IMR-90 (cell line): Measurements from ENCODE around the gene URB1. TPM values are rescaled to one million over a fixed set of nuclear protein-coding genes. Genes with fewer than 3 reads are reported as not detected.

Source experiments
- ATAC-seq: fragments of 200-7000 bp; cut with Tn5 transposase; 2 replicates; pipeline ENCODE4 v1.9.1; 2020; ENCODE audit warnings: low read depth, mild to moderate bottlenecking, moderate library complexity
- BruUV-seq: library from RNA; stranded (reverse); fragments of 400-500 nt; replicated peaks from 2 replicates; lab custom pipeline; 2021; lab: Mats Ljungman, UMichigan
- CTCF ChIA-PET: fragments of 300-600 bp; formaldehyde crosslinking; extraction: SDS; loops from one replicate; lab custom pipeline; 2021; ENCODE audit warnings: antibody characterized with exemption; lab: Yijun Ruan, JAX
- POLR2A ChIA-PET: fragments of 300-600 bp; sonication (Branson Sonifier 250); formaldehyde crosslinking; loops from one replicate; lab custom pipeline; 2022; ENCODE audit warnings: antibody characterized with exemption; ENCODE audit not compliant: unreplicated experiment; lab: Charles Lee
- DNase-seq: peaks from one replicate; pipeline ENCODE4 v3.0.0; 2013
- H2AFZ ChIP-seq: replicated peaks from 2 replicates; pipeline ENCODE3; 2013; ENCODE audit warnings: low read length, mild to moderate bottlenecking; ENCODE audit not compliant: poor library complexity
- H2AK5ac ChIP-seq: 2 replicates; pipeline ENCODE4 v1.6.1; 2013; ENCODE audit warnings: low read depth, low read length, inconsistent platforms
- H2AK9ac ChIP-seq: replicated peaks from 2 replicates; pipeline ENCODE3; 2013; ENCODE audit warnings: mild to moderate bottlenecking, low read depth, low read length, moderate library complexity; ENCODE audit not compliant: poor library complexity
- H2BK120ac ChIP-seq: 2 replicates; pipeline ENCODE4 v1.6.1; 2013; ENCODE audit warnings: low read depth, low read length, inconsistent platforms
- H2BK15ac ChIP-seq: 3 replicates; pipeline ENCODE4 v1.6.1; 2013; ENCODE audit warnings: low read depth, low read length, inconsistent platforms
- H2BK20ac ChIP-seq: 2 replicates; pipeline ENCODE4 v1.6.1; 2013; ENCODE audit warnings: low read depth, mild to moderate bottlenecking, inconsistent platforms, low read length, moderate library complexity
- H2BK5ac ChIP-seq: 2 replicates; pipeline ENCODE4 v1.6.1; 2013; ENCODE audit warnings: mild to moderate bottlenecking, low read depth, low read length, inconsistent platforms; ENCODE audit not compliant: poor library complexity, severe bottlenecking
- H3K14ac ChIP-seq: replicated peaks from 2 replicates; pipeline ENCODE4 v1.6.1; 2013; ENCODE audit warnings: low read depth, low read length, inconsistent platforms
- H3K18ac ChIP-seq: 2 replicates; pipeline ENCODE4 v1.6.1; 2013; ENCODE audit warnings: low read depth, low read length, control low read depth
- H3K23ac ChIP-seq: 2 replicates; pipeline ENCODE4 v1.6.1; 2013; ENCODE audit warnings: low read depth, low read length, inconsistent platforms
- H3K27ac ChIP-seq: 2 replicates; pipeline ENCODE4 v1.5.1; 2013; ENCODE audit warnings: mild to moderate bottlenecking, control low read depth, low read length; ENCODE audit not compliant: insufficient read depth
- H3K27me3 ChIP-seq: 2 replicates; pipeline ENCODE4 v1.6.1; 2013; ENCODE audit warnings: low read length; ENCODE audit not compliant: control insufficient read depth, insufficient read depth
- H3K36me3 ChIP-seq: 2 replicates; pipeline ENCODE4 v1.6.1; 2013; ENCODE audit warnings: low read length, mixed read lengths; ENCODE audit not compliant: control insufficient read depth, insufficient read depth
- H3K4ac ChIP-seq: 2 replicates; pipeline ENCODE4 v1.6.1; 2013; ENCODE audit warnings: low read depth, low read length, inconsistent platforms
- H3K4me1 ChIP-seq: 2 replicates; pipeline ENCODE4 v1.6.1; 2013; ENCODE audit warnings: low read length, mixed read lengths; ENCODE audit not compliant: control insufficient read depth, insufficient read depth
- H3K4me2 ChIP-seq: 2 replicates; pipeline ENCODE4 v1.6.1; 2013; ENCODE audit warnings: low read depth, mild to moderate bottlenecking, control low read depth, low read length, moderate library complexity
- H3K4me3 ChIP-seq: 2 replicates; pipeline ENCODE4 v1.5.1; 2013; ENCODE audit warnings: low read depth, mild to moderate bottlenecking, control low read depth, low read length, moderate library complexity; ENCODE audit not compliant: insufficient read depth
- H3K56ac ChIP-seq: 2 replicates; pipeline ENCODE4 v1.6.1; 2013; ENCODE audit warnings: low read length, inconsistent platforms; ENCODE audit not compliant: insufficient read depth; ENCODE audit errors: extremely low read depth
- H3K79me1 ChIP-seq, 2 experiments: 2 replicates each; pipeline ENCODE4 v1.6.1; 2013; ENCODE audit warnings: low read length in 2 of 2, inconsistent platforms in 1 of 2, low read depth in 1 of 2
- H3K9ac ChIP-seq: 2 replicates; pipeline ENCODE4 v1.6.1; 2013; ENCODE audit warnings: low read depth, low read length, control low read depth
- H3K9me1 ChIP-seq: 2 replicates; pipeline ENCODE4 v1.6.1; 2013; ENCODE audit warnings: low read length, inconsistent platforms; ENCODE audit not compliant: insufficient read depth
- H3K9me3 ChIP-seq: 2 replicates; pipeline ENCODE4 v1.6.1; 2013; ENCODE audit warnings: low read length; ENCODE audit not compliant: control insufficient read depth, insufficient read depth
- H4K20me1 ChIP-seq: 2 replicates; pipeline ENCODE4 v1.6.1; 2013; ENCODE audit warnings: low read length, inconsistent platforms; ENCODE audit not compliant: insufficient read depth
- H4K5ac ChIP-seq: 2 replicates; pipeline ENCODE4 v1.6.1; 2013; ENCODE audit warnings: mild to moderate bottlenecking, low read depth, low read length, control low read depth
- H4K8ac ChIP-seq, 2 experiments: 2 replicates each; pipeline ENCODE4 v1.6.1; 2013; ENCODE audit warnings: low read depth in 2 of 2, low read length in 2 of 2, control low read depth in 1 of 2, inconsistent platforms in 1 of 2
- H4K91ac ChIP-seq: 2 replicates; pipeline ENCODE4 v1.6.1; 2013; ENCODE audit warnings: low read depth, low read length, inconsistent platforms; ENCODE audit not compliant: insufficient read depth
- BHLHE40 ChIP-seq: fragments of 150-350 bp; IDR thresholded peaks from 2 replicates; pipeline ENCODE4 v1.6.1; 2016; ENCODE audit warnings: mild to moderate bottlenecking, low read depth, low read length
- CEBPB ChIP-seq: IDR thresholded peaks from 2 replicates; pipeline ENCODE4 v1.6.1; 2012; ENCODE audit warnings: low read depth, low read length, improper control_type of control experiment
- ELK1 ChIP-seq: fragments of 150-350 bp; IDR thresholded peaks from 2 replicates; pipeline ENCODE4 v1.6.1; 2016; ENCODE audit warnings: low read depth, mild to moderate bottlenecking, low read length, moderate library complexity, borderline replicate concordance
- FOS ChIP-seq: fragments of 150-350 bp; IDR thresholded peaks from 2 replicates; pipeline ENCODE4 v1.6.1; 2016; ENCODE audit warnings: low read depth, low read length
- MAFK ChIP-seq: IDR thresholded peaks from 2 replicates; pipeline ENCODE4 v1.6.1; 2012; ENCODE audit warnings: low read depth, low read length, improper control_type of control experiment
- MAZ ChIP-seq: IDR thresholded peaks from 2 replicates; pipeline ENCODE4 v1.6.1; 2012; ENCODE audit warnings: low read depth, mild to moderate bottlenecking, low read length, improper control_type of control experiment, moderate library complexity, borderline replicate concordance
- MXI1 ChIP-seq: IDR thresholded peaks from 2 replicates; pipeline ENCODE4 v1.6.1; 2012; ENCODE audit warnings: low read depth, mild to moderate bottlenecking, low read length, moderate library complexity, borderline replicate concordance
- NFE2L2 ChIP-seq: fragments of 150-350 bp; IDR thresholded peaks from 2 replicates; pipeline ENCODE4 v1.6.1; 2016; ENCODE audit warnings: low read depth, mild to moderate bottlenecking, low read length
- POLR2A ChIP-seq: IDR thresholded peaks from 2 replicates; pipeline ENCODE4 v1.6.1; 2012; ENCODE audit warnings: mild to moderate bottlenecking, low read depth, low read length
- RCOR1 ChIP-seq: IDR thresholded peaks from 2 replicates; pipeline ENCODE4 v1.6.1; 2012; ENCODE audit warnings: mild to moderate bottlenecking, low read length, improper control_type of control experiment; ENCODE audit not compliant: insufficient replicate concordance
- SMC3 ChIP-seq: fragments of 150-350 bp; IDR thresholded peaks from 2 replicates; pipeline ENCODE4 v1.6.1; 2016; ENCODE audit warnings: low read depth, mild to moderate bottlenecking, antibody characterized with exemption, low read length, moderate library complexity
- USF2 ChIP-seq: fragments of 150-350 bp; IDR thresholded peaks from 2 replicates; pipeline ENCODE4 v1.6.1; 2017; ENCODE audit warnings: mild to moderate bottlenecking, antibody characterized with exemption, low read length, low read depth
- WGBS, 2 experiments: methylation state at CpG; one replicate each; pipeline versions ENCODE4 v1.1.5 to v1.1.7; 2013; ENCODE audit warnings: missing lambda C conversion rate in 2 of 2; ENCODE audit not compliant: insufficient read length in 1 of 2; ENCODE audit errors: extremely low coverage in 2 of 2; 5-methylcytosine and 5-hydroxymethylcytosine counted together
- dilution Hi-C: fragments of 300-500 bp; cut with HindIII; formaldehyde crosslinking; loops from one replicate; pipeline ENCODE4 v1.14.3; 2018; ENCODE audit warnings: low sequenced_read_pairs; ENCODE audit not compliant: unreplicated experiment
- in situ Hi-C: fragments of 300-500 bp; cut with MboI; formaldehyde crosslinking; loops from 3 replicates; pipeline ENCODE4 v1.14.3; 2019; ENCODE audit warnings: low sequenced_read_pairs, inconsistent platforms, mixed read lengths
- intact Hi-C: fragments of 100-400 bp; cut with micrococcal nuclease; formaldehyde crosslinking; loops from 2 replicates; pipeline ENCODE4 v1.10.0; 2022
- polyA plus RNA-seq, 3 experiments: library from polyadenylated mRNA; depleted of rRNA; stranded (reverse); fragments of >200 nt; gene quantifications; 2 replicates each; pipeline ENCODE4 v1.2.3, GENCODE V29; 2012; ENCODE audit warnings: low replicate concordance in 1 of 3
- total RNA-seq: library from RNA; depleted of rRNA; stranded (reverse); fragments of >200 nt; gene quantifications from 2 replicates; pipeline ENCODE4 v1.2.3, GENCODE V29; 2012
- TF ChIP-seq, protein P1 (sequence below): conservative IDR thresholded peaks from 2 replicates; pipeline ENCODE4 v1.5.1; 2012; ENCODE audit warnings: mild to moderate bottlenecking, low read depth, low read length, improper control_type of control experiment

URB1 gene
- total and polyA plus RNA-seq, 2 of the 4 experiments (the other 2 are of a cell fraction) = 9.2 to 12.7 TPM

DNA sequence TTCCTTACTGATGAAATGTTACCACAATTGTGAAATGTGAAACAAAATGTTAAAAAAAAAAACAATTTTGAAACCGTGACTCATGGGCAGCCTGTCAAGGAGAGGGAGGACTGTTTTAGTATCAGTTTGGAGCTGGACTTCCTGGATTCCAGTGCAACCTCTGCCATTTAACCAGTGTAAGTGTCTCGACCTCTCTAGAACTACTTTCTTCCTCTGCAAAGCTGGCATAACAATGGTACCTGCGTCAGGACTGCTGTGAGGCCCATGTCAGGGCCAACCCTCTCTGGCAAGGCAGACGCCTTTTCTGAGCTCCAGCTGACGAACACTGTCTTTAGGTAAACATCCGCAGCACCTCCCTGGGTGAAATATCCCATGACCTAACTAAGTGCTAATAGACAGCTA lies 20.9 kb downstream of the URB1 start:
- Histone ChIP-seq H3K9me3 (no peaks in the 10 kb centered on the region), H2AK5ac (peak overlapping the region; percentile 75; the same call in 1 of the 2 replicates), H4K8ac (peak overlapping the region in 1 of 2 experiments; percentile 77; a peak in 2 of 4 replicates), H4K20me1 (no peaks in the 10 kb centered on the region), H2AFZ (peak overlapping the region; percentile 55), H3K9ac (no peak overlapping the region), H4K5ac (peak overlapping the region; percentile 50), H2BK120ac (0 out of 2 replicates have a peak overlapping the region, but pooled peaks have one; percentile 5), H3K79me1 (peaks cover 13 to 27% of the 10 kb centered on the region in 2 experiments), H3K4me3 (no peak overlapping the region), H2AK9ac (peak overlapping the region; percentile 22), H3K23ac (no peak overlapping the region; the same call in 1 of the 2 replicates), H3K14ac (0 out of 2 replicates have a peak overlapping the region, but pooled peaks have one; percentile 24), H3K56ac (no peak overlapping the region), H3K27me3 (no peaks in the 10 kb centered on the region), H3K4me2 (peak overlapping the region; percentile 88), H4K91ac (peak overlapping the region; percentile 25; the same call in 1 of the 2 replicates), H3K4me1 (peaks cover 11% of the 10 kb centered on the region), H3K36me3 (peaks cover 24% of the 10 kb centered on the region), H2BK15ac (0 out of 3 replicates have a peak overlapping the region, but pooled peaks have one; percentile 16), H3K27ac (peak overlapping the region; percentile 86; the same call in 1 of the 2 replicates), H3K18ac (peak overlapping the region; percentile 83), H2BK5ac (peak overlapping the region; percentile 80), H3K4ac (peak overlapping the region; percentile 71; the same call in 1 of the 2 replicates), H2BK20ac (0 out of 2 replicates have a peak overlapping the region, but pooled peaks have one; percentile 17), H3K9me1 (peaks cover 5% of the 10 kb centered on the region)
- CTCF ChIA-PET = interaction anchor here (0.7 to 1.2 kb wide), 4 partner anchors 9 to 229 kb away, joined by 3 to 5 read pairs (median 4); no protein-coding TSS in a partner anchor
- TF ChIP-seq FOS = peak; percentile 73
- no peak for TF ChIP-seq MXI1
- TF ChIP-seq SMC3 = no peak
- no peak for TF ChIP-seq BHLHE40
- no peak for TF ChIP-seq POLR2A
- no peak for TF ChIP-seq RCOR1
- TF ChIP-seq MAFK = no peak
- no peak for TF ChIP-seq NFE2L2
- no peak for TF ChIP-seq ELK1
- TF ChIP-seq MAZ = no peak
- peak; percentile 90 for TF ChIP-seq CEBPB
- no peak for TF ChIP-seq USF2
- TF ChIP-seq, protein P1, sequence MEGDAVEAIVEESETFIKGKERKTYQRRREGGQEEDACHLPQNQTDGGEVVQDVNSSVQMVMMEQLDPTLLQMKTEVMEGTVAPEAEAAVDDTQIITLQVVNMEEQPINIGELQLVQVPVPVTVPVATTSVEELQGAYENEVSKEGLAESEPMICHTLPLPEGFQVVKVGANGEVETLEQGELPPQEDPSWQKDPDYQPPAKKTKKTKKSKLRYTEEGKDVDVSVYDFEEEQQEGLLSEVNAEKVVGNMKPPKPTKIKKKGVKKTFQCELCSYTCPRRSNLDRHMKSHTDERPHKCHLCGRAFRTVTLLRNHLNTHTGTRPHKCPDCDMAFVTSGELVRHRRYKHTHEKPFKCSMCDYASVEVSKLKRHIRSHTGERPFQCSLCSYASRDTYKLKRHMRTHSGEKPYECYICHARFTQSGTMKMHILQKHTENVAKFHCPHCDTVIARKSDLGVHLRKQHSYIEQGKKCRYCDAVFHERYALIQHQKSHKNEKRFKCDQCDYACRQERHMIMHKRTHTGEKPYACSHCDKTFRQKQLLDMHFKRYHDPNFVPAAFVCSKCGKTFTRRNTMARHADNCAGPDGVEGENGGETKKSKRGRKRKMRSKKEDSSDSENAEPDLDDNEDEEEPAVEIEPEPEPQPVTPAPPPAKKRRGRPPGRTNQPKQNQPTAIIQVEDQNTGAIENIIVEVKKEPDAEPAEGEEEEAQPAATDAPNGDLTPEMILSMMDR = no peak
- dilution Hi-C loops = no loop called here
- POLR2A ChIA-PET = interaction anchor here (0.6 kb wide), 1 partner anchor 20 kb away, joined by 3 read pairs; no protein-coding TSS in a partner anchor
- peak; percentile 94 for ATAC-seq
- peak; percentile 83 for DNase-seq
- intact Hi-C loops = no loop called here
- BruUV-seq = no TSS peak
- 80% methylated on average over 3 of the region's 6 CpGs; no CpG with 5 or more reads in 1 of the 2 experiments for WGBS, 2 experiments
- in situ Hi-C loops = no loop called here
